Measurements from ENCODE around the gene CREM. TPM values are rescaled to one million over a fixed set of nuclear protein-coding genes. Genes with fewer than 3 reads are reported as not detected.

CREM gene
- total and polyA plus RNA-seq, 10 of the 15 experiments (the other 5 are each of a cell fraction or from before 2014, with no cell fraction given), result 51.3 to 115 (median 70.6) TPM

GRCh38 chr10:35228058-35228457 is 101.4 kb downstream of the CREM start:
- POLR2A ChIA-PET, result no interaction called here
- Histone ChIP-seq H2AFZ (ENCODE audit: control insufficient read depth, low read depth, low read length) (no peak overlapping the region), H3K9me3 (replicated peaks; ENCODE audit: control insufficient read depth, insufficient read depth, low read length) (no peaks in the 10 kb centered on the region; the same call in 2 of the 3 replicates), H3K4me1 (ENCODE audit: control insufficient read depth, insufficient read depth, low read length) (no peaks in the 10 kb centered on the region), H3K36me3 (ENCODE audit: control insufficient read depth in 2 of 2, insufficient read depth in 2 of 2, low read length in 1 of 2) (no peaks in the 10 kb centered on the region), H3K27me3 (replicated peaks in 1 of 2; ENCODE audit: control insufficient read depth in 2 of 2, insufficient read depth in 2 of 2, low read length in 1 of 2) (no peaks in the 10 kb centered on the region), H3K27ac (ENCODE audit: control insufficient read depth, insufficient read depth) (no peak overlapping the region), H4K20me1 (ENCODE audit: control insufficient read depth, insufficient read depth) (no peaks in the 10 kb centered on the region), H3K4me2 (ENCODE audit: control insufficient read depth, insufficient read depth) (no peak overlapping the region), H3K9ac (ENCODE audit: control insufficient read depth, insufficient read depth, low read length) (no peak overlapping the region), H3K4me3 (no peak overlapping the region), H3K79me2 (ENCODE audit: control insufficient read depth, insufficient read depth, low read length) (no peaks in the 10 kb centered on the region)
- SMC1A ChIA-PET (ENCODE audit: uncharacterized antibody, unreplicated experiment), result no interaction called here
- FAIRE-seq (no peak), DNase-seq (ENCODE audit: low read depth, low spot score) (no peak), ATAC-seq (no peak)
- intact Hi-C loops (cut with micrococcal nuclease; ENCODE audit: unreplicated experiment) (no loop called here), in situ Hi-C loops (cut with MboI) (loop anchor here (25.0 kb wide), 1 partner anchor 1659 kb away; no protein-coding TSS in a partner anchor)
- TF ChIP-seq GABPA (IDR thresholded peaks at IDR 0.05; ENCODE audit: low read depth) (no peak), RUNX3 (IDR thresholded peaks at IDR 0.05; ENCODE audit: low read length) (no peak), GATAD2B (conservative IDR thresholded peaks at IDR 0.05; ENCODE audit: low read depth) (no peak), SMARCA5 (IDR thresholded peaks at IDR 0.05) (no peak), MAX (IDR thresholded peaks at IDR 0.05; ENCODE audit: low read depth, low read length) (no peak), CUX1 (IDR thresholded peaks at IDR 0.05; ENCODE audit: insufficient replicate concordance, low read depth, low read length) (no peak), ATF7 (IDR thresholded peaks at IDR 0.05; ENCODE audit: low read depth) (no peak), ZNF384 (IDR thresholded peaks at IDR 0.05; ENCODE audit: borderline replicate concordance, low read depth, low read length) (no peak), ZNF207 (IDR thresholded peaks at IDR 0.05; ENCODE audit: borderline replicate concordance) (no peak), BCL11A (IDR thresholded peaks at IDR 0.05; ENCODE audit: low read depth, low read length) (no peak), ZBTB40 (IDR thresholded peaks at IDR 0.05; ENCODE audit: borderline replicate concordance) (no peak), MXI1 (IDR thresholded peaks at IDR 0.05; ENCODE audit: low read depth, low read length) (no peak), EGR1 (IDR thresholded peaks at IDR 0.05; ENCODE audit: borderline replicate concordance in 1 of 2, low read depth in 2 of 2, low read length in 2 of 2) (no peak), CHD1 (IDR thresholded peaks at IDR 0.05; ENCODE audit: low read depth, low read length) (no peak), MYB (IDR thresholded peaks at IDR 0.05; ENCODE audit: borderline replicate concordance, low read depth, low read length) (no peak)
- CTCF ChIA-PET, result interaction anchor here (0.9 to 1.1 kb wide), 2 partner anchors 11 to 107 kb away, joined by 3 read pairs; no protein-coding TSS in a partner anchor
- BruUV-seq (replicated peaks), result no TSS peak
- RAD21 ChIA-PET (ENCODE audit: unreplicated experiment), result interaction anchor here (2.1 kb wide), 1 partner anchor 108 kb away, joined by 8 read pairs; no protein-coding TSS in a partner anchor
- WGBS (ENCODE audit: insufficient coverage, insufficient replicate concordance, low lambda C conversion rate, missing lambda C conversion rate), result 33% methylated on average over 1 of the region's 1 CpG

All from GM12878 (cell line).